GM10248 (cell line): ENCODE measurements around the gene SKAP2.

Source experiments
- CTCF ChIA-PET: fragments of 300-600 bp; sonication (Branson Sonifier 250); formaldehyde crosslinking; extraction: SDS; loops from one replicate; lab custom pipeline; 2021; ENCODE audit warnings: antibody characterized with exemption; lab: Yijun Ruan, JAX
- POLR2A ChIA-PET: fragments of 350-650 bp; sonication (Branson Sonifier 250); formaldehyde crosslinking; extraction: SDS; loops from one replicate; lab custom pipeline; 2020; ENCODE audit warnings: antibody characterized with exemption; lab: Yijun Ruan, JAX
- DNase-seq: peaks from one replicate; pipeline ENCODE4 v3.0.0; 2012; ENCODE audit errors: extremely low spot score
- CTCF ChIP-seq: IDR thresholded peaks from 2 replicates; pipeline ENCODE4 v1.5.1; 2012; ENCODE audit warnings: mild to moderate bottlenecking, low read depth; ENCODE audit errors: extremely low read depth, missing control alignments, control extremely low read depth

Gene SKAP2

GRCh38 chr7:26657686-26658388 lies 206.6 kb downstream of the SKAP2 start:
- no peak for TF ChIP-seq CTCF
- CTCF ChIA-PET, result interaction anchor here (0.7 to 3.2 kb wide), 3 partner anchors 9 to 495 kb away, joined by 3 to 13 read pairs (median 10); partner anchors contain the start of gene HOXA3
- no peak for DNase-seq
- POLR2A ChIA-PET, result interaction anchor here (0.6 kb wide), 1 partner anchor 676 kb away, joined by 3 read pairs; no protein-coding TSS in a partner anchor

GRCh38 chr7:26657206-26657641 lies 207.2 kb downstream of the SKAP2 start:
- POLR2A ChIA-PET, result no interaction called here
- DNase-seq, result no peak
- CTCF ChIA-PET, result interaction anchor here (1.5 to 3.2 kb wide), 2 partner anchors 10 to 292 kb away, joined by 3 to 13 read pairs; no protein-coding TSS in a partner anchor
- no peak for TF ChIP-seq CTCF

GRCh38 chr7:26656735-26657134 lies 207.7 kb downstream of the SKAP2 start:
- ChIA-PET POLR2A (no interaction called here), CTCF (interaction anchor here (1.5 to 3.2 kb wide), 2 partner anchors 10 to 292 kb away, joined by 3 to 13 read pairs; no protein-coding TSS in a partner anchor)
- no peak for TF ChIP-seq CTCF
- no peak for DNase-seq

GRCh38 chr7:26655781-26656180 lies 208.6 kb downstream of the SKAP2 start:
- POLR2A ChIA-PET, result no interaction called here

GRCh38 chr7:26653430-26654399 lies 210.7 kb downstream of the SKAP2 start:
- POLR2A ChIA-PET, result no interaction called here
- DNase-seq, result no peak
- CTCF ChIA-PET, result interaction anchor here (1.0 kb wide), 1 partner anchor 29 kb away, joined by 3 read pairs; no protein-coding TSS in a partner anchor
- TF ChIP-seq CTCF, result no peak

More at GRCh38 chr7:26655781-26656180, 208.6 kb downstream of the SKAP2 start:
- no peak for TF ChIP-seq CTCF
- CTCF ChIA-PET, result interaction anchor here (1.5 to 3.2 kb wide), 2 partner anchors 11 to 291 kb away, joined by 3 to 13 read pairs; no protein-coding TSS in a partner anchor
- DNase-seq, result no peak

- CTCF ChIA-PET, result interaction anchor here (1.0 kb wide), 1 partner anchor 30 kb away, joined by 3 read pairs; no protein-coding TSS in a partner anchor
- no peak for TF ChIP-seq CTCF
- POLR2A ChIA-PET, result no interaction called here
- DNase-seq, result no peak
Observed at GRCh38 chr7:26652401-26653100, 211.8 kb downstream of the SKAP2 start.
